GM21825 (cell line): ENCODE results near the gene CFAP74.

ENCODE experiments used
- ATAC-seq: cut with Tn5 transposase; IDR thresholded peaks from one replicate; pipeline ENCODE4 v1.9.1; 2021; ENCODE audit warnings: mild to moderate bottlenecking, moderate library complexity; ENCODE audit not compliant: unreplicated experiment

The CFAP74 gene

GRCh38 chr1:2042830-2043773 is 39.5 kb upstream of the CFAP74 start:
- ATAC-seq, result no peak

GRCh38 chr1:2041887-2042286 is 38.3 kb upstream of the CFAP74 start:
- no peak for ATAC-seq

- ATAC-seq, result no peak
Measured at GRCh38 chr1:2041305-2041704, 37.7 kb upstream of the CFAP74 start.

- ATAC-seq, result no peak
Measured at GRCh38 chr1:2039251-2039650, 35.7 kb upstream of the CFAP74 start.

- ATAC-seq, result no peak
Measured at GRCh38 chr1:2038229-2038628, 34.6 kb upstream of the CFAP74 start.

- no peak for ATAC-seq
Measured at GRCh38 chr1:2037314-2037979, 33.9 kb upstream of the CFAP74 start.

GRCh38 chr1:2036287-2036686 is 32.7 kb upstream of the CFAP74 start:
- ATAC-seq, result no peak

GRCh38 chr1:2033165-2033564 is 29.6 kb upstream of the CFAP74 start:
- ATAC-seq, result no peak

- no peak for ATAC-seq
Measured at GRCh38 chr1:2032737-2033136, 29.2 kb upstream of the CFAP74 start.

GRCh38 chr1:2031546-2032540 is 28.3 kb upstream of the CFAP74 start:
- no peak for ATAC-seq

GRCh38 chr1:2030076-2030871 is 26.7 kb upstream of the CFAP74 start:
- ATAC-seq, result no peak

GRCh38 chr1:2029561-2029960 is 26.0 kb upstream of the CFAP74 start:
- no peak for ATAC-seq

GRCh38 chr1:2028870-2029560 is 25.4 kb upstream of the CFAP74 start:
- ATAC-seq, result no peak

GRCh38 chr1:2027961-2028583 is 24.5 kb upstream of the CFAP74 start:
- ATAC-seq, result no peak

- ATAC-seq, result no peak
Measured at GRCh38 chr1:2025491-2025981, 21.9 kb upstream of the CFAP74 start.

GRCh38 chr1:2024887-2025286 is 21.3 kb upstream of the CFAP74 start:
- no peak for ATAC-seq

GRCh38 chr1:2024451-2024850 is 20.9 kb upstream of the CFAP74 start:
- no peak for ATAC-seq

GRCh38 chr1:2023187-2023586 is 19.6 kb upstream of the CFAP74 start:
- no peak for ATAC-seq
